ENCODE results near the gene PLOD3.
A peak's percentile ranks its signal among the peaks of the same experiment; 100 is the strongest.

The PLOD3 gene

DNA sequence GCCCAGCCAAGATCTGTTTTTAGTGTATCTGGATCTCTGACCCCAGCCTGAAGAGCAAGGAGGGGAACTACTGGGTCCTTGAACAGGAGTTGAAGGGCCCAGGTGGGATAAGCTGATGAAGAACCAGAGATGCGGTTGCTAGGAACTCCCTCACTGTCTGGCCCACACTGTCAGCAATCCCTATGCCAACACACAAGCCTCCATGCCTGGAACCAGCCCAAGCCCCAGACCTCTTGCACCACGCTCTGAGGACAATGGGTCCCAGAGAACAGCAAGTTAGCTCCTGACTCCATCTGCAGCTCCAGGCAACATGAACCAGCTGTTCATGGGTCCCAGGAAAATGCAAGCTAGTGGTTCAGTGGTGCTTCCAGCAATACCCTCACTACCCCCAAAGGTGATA lies 39.7 kb downstream of the PLOD3 start:
- DNase-seq, result no peak

DNA sequence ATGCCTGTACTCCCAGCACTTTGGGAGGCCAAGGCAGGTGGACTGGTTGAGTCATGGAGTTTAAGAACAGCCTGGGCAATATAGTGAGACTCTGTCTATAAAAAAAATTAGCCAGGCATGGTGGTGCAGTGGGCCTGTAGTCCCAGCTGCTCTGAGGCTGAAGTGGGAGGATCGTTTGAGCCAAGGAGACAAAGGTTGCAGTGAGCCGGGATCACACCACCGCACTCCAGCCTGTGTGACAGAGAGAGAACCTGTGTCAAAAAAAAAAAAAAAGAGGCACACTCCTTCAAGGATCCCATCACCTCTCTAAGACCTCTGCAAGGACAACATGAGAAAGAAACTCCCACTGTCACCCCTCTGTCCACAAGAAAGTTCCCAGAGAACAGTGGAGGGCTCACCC lies 41.7 kb downstream of the PLOD3 start:
- DNase-seq, result no peak

DNA sequence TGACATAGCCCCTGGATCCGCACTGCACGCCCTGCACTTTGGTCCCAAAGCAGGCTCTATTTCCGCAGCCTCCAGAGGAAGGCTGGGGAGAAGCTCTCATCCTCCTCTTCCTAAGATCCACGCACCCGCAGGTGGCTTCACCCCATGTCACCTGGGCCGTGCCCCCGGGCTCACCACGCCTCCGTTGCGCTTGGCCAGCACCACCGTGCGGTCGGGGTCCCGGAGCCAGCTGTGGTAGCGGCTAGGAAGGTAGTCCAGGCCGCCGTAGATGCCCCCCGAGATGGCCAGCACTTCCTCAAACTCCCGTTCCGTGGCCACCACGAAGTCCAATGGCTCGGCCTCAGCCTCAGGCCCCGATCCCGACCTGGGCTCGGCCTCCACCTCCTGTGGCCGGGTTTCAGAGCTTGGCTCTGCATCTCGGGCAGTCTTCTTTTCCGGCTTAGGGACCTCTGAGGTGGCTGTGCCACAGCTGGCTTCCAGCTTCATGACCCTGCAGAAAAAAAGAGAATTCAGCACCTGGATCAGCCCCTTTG lies 43.0 kb downstream of the PLOD3 start:
- no peak for DNase-seq

DNA sequence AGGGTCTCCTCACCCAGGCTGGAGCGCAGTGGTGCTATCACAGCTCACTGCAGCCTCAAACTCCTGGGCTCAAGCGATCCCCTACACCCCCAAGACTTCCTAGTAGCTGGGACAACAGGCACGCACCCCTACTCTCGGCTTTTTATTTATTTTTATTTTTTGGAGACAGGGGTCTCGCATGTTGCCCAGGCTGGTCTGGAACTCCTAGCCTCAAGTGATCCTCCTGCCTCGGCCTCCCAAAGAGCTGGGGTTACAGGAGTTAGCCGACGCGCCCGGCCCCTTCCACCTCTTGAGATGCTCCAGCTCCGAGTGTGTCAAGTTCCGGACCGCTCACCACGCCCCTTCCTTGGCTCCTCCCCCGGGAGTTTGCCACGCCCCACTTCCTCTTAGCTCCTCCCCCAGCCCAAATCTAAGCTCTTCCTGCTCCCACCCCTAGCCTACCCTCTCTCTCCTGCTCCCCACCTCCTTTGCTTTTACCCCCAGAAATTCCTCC lies 43.6 kb downstream of the PLOD3 start:
- peak; percentile 60 for DNase-seq

DNA sequence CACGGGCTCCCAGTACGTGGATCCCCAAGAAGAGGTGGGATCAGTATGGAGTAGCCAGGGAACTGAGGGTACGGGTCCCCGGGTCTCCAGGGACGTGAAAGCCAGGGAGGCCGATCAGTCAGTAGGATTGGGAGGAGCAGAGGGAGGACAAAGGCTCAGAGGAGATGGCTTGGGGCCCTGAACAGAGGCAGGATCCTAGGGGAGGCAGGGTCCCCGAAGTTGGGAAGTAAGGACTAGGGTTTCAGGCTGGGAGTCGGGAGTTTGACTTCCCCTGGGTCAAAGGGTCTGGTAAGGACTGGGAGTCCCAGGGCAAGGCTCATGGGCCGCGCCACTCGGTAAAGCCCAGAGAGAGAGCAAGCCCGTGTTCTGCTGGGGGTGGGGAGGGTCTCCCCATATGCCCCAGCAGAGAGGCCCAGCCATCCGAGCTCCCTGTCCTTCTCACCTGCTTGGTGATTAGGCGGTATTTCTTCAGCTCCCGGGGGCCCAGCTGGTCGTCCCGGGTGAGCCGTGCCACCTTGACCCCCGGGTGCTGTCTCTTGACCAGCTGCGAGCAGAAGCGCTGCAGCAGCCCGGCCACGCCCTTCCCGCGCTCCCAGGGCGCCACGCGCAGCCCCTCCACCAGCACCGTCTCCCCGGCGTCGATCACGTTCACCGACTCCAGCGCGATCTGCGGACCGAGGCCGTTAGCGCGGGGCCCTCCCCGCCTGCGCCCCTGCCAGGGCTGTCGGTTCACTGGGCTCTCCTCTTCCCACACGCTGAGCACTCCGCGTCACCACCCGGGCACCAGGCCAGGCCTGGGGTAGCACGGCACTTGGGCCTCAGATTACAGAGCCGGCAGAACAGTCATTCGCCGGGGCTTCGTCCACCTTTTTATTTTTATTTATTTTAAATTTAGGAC lies 44.3 kb downstream of the PLOD3 start:
- no peak for DNase-seq

DNA sequence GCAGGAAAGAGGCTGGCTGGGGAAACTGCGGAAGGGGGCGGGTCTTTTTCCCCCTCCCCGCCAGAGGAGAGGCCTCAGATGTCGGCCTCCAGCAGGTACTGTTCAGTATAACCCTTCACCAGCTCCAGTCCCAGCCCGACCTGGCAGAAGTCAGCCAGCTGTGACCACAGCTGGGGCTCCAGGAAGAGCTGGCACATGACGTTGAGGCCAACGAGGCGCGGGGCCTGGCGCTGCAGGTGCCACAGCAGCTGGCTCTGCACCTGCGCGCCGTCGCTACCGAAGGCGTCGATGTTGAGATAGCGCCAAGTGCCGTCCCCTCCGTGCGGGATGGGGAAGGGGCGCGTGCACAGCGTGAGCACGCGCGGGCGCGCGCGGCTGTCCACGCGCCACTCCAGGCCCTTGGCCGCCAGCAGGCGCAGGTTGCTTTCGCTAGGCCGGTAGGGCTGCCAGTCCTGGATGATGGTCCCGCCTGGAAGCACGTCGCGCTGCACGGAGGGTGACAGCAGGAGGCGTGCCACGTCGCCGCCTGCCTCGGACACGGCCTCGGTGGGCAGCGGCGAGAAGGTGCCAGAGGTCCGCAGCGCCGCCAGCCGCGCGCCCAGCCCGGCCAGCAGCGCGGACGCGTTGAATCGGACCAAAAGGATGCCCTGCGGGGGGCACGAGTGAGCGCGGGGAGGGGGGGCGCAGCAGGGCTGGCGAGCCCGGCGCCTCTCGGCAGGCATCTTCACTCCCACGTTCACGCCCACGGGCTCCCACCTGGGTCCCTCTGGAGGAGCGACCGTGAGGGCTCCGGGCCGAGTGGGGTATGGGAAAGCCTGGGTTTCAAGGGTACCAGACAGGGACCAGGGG lies 45.2 kb downstream of the PLOD3 start:
- DNase-seq, result no peak

DNA sequence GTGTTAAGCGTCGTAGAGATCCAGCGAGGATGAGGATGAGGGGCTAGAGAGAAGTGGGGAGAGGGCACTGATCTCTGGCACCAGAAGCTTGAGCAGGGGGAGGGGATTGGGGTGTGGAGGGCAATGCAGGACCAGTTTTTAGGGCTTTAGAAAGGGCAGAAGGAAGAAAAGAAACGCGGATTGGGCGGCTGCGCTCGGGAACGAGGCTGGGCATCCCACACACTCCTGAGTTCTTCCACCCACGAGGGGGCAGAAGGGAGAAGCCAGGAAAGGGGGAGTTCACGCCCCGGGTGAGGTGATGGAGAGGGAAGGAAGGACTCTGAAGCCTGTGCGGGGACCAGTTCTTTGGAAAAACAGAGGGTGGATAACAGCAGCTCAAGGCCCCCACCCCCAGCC lies 45.9 kb downstream of the PLOD3 start:
- no peak for DNase-seq

DNA sequence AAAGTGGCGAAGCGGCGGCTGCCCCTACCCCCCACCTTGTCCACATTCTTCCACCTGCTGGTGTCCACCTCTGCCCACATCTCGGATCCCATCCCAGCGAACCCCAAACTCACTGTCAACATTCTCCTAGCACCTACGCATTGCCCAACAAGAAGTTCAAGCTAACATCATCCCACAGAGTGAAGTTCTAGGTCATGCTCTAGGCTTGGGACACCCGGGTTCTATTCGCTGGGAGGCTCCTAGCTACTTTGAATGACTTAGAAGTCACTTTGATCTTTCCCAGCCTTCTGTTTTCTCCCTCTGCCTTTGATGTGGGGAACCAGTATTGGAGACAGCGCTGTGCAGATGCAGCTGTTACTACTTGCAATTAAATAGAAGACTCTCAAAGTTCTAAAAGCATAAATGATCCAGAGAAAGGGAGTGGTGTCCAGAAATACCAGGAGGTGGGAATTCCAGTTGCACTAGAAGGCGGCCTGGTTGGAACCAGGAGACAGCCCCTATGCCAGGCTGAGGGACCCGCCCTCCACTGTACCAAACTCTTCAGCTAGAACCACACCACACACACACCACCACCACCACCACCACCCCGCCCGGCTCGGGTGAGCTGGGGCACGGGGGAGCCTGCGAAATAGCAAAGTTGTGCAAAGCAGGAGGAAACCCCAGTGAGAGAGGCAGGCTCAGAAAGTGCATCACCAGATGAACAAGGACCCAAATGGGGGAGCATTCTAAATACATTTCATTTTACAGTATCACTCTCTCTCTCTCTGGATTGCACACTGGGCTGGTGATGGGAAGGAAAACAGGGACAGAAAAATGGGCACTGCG lies 46.6 kb downstream of the PLOD3 start:
- DNase-seq, result no peak

DNA sequence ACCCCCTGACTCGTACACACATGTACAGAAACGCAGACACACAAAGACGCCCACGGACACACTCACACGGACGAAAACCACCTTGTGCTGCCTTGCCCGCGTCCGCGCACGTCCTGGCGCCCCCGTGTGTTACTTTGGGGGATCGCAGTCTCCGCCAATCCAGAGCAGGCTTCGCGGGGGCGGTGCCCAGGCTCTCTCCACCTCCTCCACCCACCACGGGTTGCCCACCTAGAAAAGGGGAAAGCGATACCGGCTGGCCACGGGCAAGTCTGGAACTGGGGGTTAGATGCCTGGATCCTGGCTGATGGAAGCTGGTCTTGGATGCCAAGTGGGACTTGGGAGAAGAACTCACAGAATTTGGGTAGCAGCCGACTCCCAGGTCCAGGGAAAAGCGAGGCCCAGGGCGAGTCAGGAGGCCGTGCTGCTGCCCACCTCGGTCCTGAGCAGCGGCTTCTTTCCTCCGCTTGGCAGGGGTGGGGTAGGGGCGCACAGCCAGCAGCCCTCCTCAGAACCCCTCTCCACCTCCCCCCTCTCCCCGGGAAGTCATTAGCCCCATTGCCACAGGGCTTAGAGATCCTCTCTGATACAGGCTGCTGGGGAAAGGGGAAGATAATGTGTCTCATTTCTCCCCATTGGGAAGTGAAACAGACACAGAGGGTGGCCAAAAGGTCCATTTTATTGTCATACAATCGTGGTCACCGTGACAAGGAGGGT lies 47.4 kb downstream of the PLOD3 start:
- DNase-seq, result peak; percentile 83

DNA sequence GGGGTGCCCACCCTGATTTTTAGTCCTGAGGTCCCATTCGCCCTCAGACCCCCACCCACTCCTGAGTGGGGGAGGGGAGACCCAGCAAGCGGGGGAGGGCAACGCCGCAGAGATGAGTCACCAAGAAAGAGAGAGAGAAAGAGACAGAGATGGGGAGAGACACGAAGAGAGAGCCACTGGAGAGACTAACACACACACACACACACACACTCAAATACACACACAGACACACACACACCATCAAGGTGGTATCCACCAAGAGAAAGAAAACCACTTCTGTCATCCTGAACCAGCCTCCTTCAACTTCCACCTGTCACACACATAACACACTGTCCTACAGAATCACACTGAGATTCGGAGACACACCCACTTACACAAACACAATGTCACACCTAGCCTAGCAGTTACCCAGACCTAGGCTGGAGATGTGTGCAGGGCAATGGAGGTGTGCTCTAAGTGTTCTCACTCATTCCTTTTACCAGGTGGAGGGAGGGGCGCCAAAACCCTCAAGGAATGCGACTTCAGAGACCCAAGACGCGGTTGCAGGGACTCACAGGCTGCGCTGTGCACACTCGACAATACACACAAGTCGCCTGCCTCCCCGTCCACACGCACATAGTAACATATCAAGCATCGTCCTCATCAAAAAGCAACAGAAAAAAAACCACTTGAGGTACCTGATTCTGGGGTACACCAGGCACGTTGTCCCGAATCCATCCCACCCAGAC lies 48.1 kb downstream of the PLOD3 start:
- DNase-seq, result no peak

DNA sequence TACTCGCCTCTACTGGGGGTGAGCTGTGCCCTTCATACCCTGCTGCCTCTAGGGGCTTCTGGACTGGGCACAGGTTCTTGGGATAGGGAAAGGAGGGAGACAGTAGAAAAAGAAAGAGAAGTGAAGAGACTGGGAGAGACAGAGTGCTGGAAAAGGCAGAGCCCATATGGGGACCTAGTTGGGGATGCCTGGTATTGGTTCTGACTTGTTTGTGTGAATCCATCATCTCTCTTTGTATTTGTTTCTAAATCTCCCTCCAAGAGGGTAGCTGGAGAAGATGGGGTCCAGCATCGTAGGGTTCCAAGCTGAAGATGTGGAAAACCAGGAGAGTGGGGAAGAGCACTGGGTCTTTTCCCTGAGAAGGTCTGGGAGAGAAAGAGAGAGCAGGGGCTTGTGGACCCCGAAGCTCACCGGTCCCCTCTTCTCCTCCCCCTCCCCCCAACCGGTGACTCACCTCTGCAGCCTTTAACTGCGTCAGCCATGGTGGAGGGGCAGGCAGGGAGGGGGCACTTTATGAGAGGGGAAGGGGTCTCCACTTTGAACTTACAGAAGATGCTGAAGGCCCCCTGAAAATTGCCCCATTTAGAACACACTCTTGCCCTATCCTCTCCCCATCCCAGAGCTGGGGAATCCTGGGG lies 48.9 kb downstream of the PLOD3 start:
- peak; percentile 37 for DNase-seq

DNA sequence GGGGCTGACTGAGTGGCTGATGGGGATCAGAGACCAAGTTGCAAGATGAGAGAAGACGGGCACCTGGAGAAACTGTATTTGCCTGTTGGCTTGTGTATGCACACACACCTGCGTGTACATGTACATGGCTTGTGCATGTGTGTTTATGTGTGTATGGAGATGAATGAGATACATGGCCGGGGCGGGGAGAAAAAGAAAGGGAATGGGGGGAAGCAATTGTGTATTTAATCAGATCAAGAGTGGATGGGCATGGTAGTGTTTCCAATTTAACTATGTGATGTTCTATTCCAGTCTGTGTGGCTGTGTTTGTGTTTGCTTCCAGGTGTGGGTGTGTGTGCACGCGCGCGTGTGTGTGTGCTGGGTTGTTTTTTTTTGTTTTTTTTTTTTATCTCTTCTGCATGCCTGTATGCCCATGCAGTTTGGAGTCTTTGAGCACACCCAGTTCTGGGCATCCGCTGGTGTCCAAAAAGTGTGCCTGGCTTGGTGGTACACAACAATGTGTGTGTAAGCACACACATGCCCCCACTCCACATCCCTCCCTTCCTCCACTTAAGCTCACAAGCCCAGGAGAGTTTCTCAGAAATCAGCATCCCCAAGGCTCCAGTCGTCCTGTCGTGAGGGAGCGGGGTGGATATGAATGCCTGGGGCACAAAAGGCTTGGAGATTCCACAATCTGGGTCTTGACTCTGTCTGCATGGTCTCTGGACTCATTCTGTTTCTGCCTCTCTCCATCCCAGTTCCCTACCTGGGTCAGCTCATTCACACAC lies 49.6 kb downstream of the PLOD3 start:
- no peak for DNase-seq

DNA sequence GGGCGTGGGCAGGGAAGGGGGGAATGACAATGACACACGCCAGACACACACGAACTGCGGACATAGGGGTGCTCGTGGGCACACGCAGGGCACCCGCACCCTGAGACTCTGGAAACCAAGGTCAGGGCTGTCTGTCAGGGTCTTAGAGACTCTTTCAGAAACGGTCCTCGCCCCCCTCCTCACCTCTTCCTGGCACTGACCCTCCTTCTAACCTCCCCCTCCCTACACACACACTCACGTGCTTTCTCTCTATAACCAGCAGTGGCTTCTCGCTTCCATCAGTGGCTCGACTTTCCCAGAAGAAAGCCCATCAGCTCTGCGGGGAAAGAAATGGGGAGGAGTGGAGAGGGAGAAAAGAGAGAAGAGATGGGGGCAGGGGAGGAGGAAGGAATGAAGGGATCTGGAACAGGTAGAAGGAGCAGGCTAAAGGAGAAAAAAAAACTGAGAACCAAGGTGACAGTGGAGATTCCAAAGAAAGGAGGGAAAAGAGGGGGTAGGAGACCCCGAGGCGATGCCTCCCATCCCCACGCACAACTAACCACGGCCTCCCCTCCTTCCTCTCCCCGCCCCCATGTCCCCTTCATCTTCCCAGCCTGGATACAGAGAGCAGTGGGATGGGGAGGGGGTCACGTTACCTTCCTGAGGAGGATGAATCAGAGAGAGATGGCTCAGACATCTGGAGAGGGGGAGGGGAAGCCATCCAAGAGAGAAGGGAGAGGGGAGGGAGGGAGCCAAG lies 50.3 kb downstream of the PLOD3 start:
- DNase-seq, result no peak

DNA sequence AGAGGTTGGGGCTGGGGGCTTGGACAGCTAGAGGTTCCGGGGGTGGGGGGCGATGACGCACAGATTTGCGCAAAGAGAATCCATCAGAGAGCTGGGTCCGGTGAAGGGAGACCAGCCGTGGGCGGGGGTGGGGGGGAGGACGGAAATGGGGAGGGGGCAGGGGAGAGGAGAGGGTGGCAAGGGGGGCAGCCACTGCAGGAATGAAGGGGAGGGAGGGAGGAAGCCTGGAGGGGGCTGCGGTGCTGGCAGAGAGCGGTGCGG lies 50.8 kb downstream of the PLOD3 start:
- DNase-seq, result no peak

DNA sequence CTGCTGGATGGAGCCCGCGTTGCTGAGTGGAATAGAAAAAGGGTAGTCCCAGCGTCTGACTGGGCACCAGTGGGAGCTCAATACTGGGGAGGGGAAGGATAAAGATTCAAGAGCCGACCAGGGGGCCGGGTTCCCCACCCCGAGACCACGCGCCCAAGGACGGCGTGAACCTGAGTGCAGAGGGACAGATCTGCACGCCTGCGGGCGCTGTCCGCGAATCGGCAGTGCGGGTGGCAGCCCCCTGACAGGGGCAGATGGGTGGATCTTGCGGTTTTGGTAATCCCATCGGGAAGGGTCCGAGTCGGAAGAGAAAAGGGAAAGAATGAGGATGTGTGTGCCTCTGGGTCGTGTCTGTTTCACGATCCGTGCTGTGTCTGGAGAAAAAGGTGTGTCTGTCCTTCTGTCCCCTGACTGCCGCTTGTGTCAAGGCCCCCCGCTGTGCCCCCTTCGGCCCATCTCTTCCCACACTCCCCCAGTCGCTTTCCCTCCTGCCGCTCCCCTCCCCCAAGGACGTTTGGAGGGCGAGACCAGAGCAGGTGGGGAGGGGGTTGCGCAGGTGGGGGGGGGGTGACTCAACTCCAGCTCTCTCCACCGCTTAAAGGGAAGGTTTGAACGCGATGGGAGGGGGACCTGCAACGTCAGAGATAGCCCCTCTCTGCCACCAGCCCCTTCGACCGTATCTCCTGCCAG lies 51.3 kb downstream of the PLOD3 start:
- DNase-seq, result no peak

DNA sequence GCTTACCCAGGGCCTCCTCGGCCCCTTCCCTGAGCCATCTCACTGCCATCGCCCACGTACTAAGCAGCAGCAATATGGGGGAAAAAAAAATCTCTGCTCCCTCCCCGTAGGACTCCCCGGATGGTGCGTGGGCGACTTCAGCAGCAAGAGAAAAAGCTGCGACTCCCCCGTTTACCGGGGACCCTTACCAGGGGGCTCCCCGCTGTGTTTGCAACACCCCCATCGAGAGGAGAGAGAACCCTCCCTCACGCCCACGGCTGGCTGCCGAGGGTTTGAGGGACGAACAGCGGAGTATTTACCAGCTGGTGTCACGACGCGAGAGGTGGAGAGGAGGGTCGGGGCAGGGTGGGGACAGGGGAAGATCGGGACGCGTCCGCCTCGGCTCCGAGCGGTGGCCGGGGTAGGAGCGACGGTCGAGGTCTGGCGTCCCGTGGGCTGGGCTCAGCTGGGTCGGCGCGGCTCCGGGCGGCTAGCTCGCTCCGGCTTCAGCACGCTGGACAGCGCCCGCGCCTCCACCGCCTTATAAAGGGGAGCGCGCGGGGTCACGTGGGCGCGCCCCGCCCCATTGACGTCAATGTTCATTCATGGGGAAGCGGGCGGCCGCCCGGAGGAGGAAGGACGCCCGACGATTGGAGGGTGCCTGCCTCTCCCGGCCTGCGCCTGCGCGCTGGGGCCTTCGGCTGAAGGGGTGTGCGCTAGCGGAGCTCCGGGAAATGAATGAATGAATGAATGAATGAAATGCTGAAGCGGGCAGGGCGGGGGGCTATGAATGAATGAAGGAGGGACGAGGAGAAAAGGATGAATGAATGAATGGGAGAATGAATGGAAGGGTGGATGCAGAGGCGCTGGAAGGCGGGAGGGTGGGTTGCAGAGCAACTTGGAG lies 52.1 kb downstream of the PLOD3 start, which contains the start of gene VGF:
VGF (minus strand) TSS at position 495 of the 883 bp plus-strand sequence. CDS start 726 bp downstream, outside the sequence.
- DNase-seq, result peak; percentile 89

DNA sequence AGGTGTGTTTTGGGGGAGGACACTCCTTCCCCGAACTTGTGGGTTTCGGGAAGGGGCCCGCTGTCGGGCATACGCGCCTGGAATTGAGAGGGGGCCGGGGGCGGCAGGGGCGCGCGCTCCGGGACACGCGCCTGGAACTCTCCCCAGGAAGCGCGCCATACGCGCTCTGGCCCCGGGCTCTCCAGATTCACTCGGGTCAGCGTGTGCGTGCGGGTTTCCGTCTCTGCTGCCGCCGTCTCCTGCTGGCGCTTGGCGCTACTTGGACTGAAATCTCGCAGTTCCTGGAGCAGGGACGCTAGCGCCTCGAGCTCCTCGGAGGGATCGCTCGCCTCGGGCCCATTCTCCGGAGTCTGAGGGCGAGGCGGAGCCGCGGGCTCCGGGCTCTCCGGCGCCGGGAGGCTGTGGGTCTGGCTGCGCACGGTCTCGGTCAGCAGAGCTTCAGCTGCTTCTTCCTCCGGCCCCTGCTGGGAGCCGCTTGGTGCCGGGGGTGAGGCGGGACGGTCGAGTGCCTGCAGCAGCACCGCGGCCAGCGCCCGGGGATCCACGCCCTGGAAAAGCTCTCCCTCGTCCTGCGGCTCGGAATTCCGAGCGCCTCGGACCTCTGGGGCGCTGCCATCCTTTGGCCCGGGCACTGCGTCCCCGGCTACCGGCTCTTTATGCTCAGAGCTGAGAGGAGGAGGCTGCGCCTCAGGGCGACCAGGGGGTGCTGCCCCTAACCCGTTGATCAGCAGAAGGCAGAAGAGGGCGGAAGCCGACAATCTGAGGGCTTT lies 53.1 kb downstream of the PLOD3 start:
- DNase-seq, result no peak
